HG02852 (cell line): ENCODE results near the gene CADPS.

ENCODE experiments used
- ATAC-seq: cut with Tn5 transposase; IDR thresholded peaks from one replicate; pipeline ENCODE4 v1.9.1; 2021; ENCODE audit warnings: mild to moderate bottlenecking, moderate library complexity; ENCODE audit not compliant: unreplicated experiment

The CADPS gene

DNA sequence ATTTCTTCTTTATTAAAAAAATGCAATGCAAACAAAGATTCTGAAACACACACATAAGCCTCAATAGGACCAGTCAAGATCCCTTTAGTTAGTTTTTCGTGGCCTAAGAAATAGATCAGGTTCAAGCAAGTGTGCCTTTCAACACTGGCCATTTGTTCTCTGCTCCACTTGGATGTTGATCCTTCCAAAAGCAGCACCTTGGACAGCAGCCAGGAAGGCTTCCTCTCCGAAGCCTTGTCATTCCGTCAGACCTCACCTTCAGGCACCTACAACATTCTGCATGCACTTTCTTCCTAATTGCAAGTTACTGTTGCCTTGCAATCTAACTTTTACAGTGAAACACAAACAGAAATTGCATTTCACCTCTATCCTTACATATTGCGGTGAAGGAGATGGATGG lies 346.0 kb downstream of the CADPS start:
- ATAC-seq = no peak

DNA sequence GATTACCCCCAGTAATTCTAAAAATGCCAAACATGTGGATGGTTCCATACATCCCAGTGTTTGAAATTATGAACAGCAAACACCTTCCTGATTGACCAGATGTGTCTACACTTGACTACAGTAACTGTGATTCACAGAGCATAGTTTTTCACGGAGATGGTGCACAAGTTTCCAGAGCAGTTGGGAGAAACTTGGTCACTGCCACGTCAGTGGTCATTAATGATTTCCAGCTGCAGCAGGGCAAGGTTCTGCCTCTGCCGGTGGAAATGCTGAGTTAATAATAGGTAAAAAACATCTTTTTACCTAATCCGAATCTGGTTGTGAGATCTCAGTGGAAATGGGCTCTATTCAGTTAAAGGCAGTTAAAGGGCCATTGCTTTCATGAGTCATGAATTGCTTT lies 347.7 kb downstream of the CADPS start:
- ATAC-seq = no peak

DNA sequence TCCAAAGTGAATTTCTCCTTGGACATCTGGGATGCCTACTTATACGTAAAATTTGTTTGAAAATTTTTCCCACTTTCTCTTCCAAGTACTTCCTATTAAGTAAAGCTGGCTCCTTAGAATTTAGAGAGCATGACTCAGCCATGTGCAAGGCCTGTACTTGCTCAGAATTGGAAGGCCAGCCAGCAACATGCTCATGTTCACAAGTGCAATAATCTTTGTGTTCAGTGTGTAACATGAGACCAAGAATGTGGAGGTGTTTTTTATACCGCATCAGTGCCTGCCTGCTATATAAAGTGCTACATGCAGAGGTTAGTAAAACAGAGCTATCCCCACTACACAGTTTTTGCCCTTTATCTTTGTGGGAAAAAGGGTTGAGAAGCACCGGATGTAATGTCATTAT lies 349.9 kb downstream of the CADPS start:
- ATAC-seq = no peak

DNA sequence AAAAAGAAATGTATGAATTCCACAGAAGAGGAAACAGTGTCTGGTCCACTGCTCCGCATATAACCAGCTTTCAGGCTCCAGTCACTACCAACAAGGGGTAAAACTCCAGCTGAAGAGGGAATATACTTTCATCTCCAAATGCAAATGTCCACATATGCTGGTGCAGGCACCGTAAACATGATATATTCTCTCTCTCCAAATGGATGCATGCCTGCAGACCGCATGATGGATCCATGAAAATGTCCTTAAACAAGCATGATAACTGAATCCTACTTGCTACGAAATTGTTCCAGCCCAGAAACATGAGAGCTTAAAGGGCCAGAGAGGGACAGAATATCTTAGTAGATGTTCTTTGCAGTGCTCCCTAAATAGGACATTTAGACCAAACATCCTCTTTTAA lies 351.5 kb downstream of the CADPS start:
- no peak for ATAC-seq

DNA sequence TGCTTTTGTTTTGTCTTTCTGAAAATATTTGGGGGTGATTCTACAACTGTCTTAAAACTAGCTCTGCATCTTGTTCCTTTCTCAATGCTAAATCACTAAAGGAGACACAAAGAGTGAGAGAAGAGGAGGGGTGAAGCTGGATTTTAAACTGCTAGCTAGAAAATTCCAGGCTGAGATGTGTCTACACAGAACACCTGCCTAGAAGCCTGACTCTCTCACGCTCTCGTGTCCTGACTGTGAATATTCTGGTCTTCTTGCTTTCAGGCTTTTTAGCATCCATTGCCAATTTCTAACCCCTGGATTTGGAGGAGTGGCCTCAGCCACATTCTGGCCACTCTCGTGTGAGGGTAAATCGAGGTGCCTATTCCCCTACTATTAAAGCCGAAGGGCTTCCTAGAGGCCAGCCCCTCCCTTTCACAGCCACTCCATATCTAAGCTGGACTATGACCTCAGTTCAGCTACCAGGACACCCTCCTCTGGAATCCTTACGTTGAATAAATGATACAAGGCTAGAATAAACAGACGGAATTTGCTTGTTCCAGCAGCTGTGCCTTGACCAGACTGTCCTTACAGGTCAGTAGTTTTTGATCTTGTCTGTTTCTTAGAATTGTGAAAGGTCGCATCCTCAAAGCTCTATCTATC lies 353.6 kb downstream of the CADPS start:
- ATAC-seq = no peak

DNA sequence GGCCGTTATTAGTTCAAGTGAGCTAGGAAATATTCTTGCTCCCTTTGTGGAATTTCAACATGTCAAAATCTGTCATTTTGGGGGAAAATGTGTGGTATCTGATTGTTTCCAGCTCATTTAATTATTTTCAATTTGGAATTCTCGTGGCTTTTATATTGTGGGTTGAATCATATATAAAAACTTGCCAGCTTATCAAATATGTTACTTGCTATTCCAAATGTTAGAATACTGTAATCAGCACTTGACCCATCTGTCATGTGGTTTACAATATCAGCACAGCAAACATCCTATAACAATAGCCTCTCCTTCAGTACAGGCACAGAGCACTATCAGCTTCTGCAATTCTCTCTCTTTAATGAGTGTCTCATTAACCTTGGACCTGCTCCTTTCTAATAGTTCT lies 371.7 kb downstream of the CADPS start:
- no peak for ATAC-seq

DNA sequence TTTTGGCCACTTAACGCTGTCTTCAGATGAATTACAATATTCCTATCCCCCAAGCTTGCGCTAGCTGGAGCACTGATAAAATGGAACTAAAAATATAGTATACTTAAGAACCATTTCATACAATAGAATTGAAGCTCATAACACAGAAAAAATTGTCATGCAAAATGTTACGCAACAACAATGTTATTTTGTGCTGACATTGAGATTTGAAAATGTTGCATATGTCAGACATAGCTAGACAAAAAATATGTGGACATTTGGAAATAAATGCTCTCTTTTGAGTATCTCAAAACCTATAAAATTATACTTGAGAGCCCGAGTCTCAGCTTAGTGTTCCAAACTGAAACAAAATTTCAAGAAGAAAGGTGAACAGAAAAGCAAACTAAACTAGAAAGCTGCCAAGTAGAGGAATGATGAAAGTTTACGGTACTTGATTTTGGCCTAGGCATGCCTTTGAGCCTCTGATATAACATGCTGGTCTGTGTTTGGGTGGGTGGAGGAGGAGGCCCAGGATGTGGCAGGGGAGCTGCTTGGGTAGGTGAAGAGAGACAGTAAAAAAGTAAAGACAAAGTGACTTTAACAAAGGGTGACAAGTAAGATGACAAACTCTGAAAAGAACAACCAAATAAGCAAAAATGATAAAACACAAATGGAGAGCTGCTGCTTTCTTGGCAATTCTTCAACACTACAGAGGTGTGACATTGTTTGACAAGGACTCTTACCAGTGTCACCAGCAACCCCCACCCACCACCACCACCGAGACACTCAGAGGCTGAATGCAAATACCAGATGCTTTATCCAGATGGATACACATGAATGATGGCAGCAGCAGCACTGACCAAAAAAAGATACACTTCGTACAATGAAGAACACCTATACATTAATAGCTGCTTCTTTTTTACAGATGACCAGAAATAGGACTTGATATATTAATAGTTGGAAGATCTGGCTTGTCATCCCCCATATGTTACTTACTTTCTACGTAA lies 372.6 kb downstream of the CADPS start:
- peak; percentile 76 for ATAC-seq

DNA sequence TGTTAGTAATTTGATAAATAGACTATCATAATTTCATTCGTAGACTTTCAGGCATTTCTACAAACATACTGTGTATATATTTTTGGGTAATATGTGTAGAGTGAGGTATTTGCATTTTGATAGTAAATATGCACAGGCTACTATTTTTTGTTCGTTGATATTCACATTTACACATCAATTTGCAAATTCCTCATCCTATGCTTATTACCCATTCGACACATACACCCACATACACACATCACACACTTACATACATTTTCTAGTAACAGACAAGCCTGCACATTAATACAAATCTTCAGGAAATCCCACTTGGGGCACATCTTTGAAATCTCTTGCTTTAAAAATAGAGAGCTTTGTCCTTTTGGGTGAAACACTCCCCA lies 373.9 kb downstream of the CADPS start:
- no peak for ATAC-seq

DNA sequence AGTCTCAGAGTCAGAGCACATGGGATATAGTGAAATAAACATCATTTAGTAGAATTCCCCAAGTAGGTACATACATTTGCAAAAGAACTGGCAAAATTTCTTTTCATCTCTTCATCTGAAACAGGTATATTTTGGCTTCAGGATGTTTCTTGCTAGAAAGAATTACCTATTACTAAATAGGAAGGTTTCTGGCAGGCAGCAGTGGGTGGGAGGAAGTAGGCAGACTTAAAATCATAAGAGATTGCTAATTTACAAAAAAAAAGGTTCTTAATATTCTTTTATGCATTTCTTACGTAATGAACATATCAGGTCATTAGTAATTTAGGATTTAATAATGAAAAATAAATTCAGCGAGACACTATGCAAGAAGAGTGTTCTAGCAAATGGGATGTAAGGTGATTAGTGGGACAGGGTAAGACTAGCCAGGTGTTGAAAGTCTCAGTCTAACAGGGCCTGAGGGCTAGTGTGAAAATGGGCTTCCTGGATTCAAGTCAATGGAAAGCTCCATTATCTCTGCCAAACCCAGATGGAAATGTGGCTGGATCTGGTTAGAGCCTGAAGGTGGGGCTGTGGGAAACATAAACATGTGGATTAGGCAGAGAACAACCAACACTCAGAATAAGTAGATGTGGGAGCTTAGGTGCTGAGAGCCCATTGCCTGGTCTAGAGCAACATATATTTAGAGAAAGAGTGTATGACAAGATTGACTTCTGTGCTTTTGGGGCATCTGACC lies 374.5 kb downstream of the CADPS start:
- no peak for ATAC-seq

DNA sequence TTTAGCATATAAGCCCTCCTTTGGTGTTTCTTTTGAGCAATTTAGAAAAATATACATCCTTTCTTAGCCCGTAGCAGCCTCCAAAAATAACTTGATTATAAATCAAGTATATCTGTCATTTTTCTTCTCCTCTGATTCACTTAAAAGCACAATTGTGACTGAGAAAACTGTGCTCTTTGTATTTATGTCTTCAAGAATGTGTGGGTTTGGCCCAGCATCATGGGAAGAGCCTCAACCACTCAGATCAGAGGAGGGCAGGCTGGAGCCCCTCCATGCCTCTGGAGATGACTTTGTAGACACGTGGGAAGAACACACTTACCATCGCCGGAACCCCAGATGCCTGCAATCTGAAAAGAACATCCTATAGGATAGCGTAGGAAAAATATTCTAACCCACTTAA lies 378.1 kb downstream of the CADPS start:
- no peak for ATAC-seq

DNA sequence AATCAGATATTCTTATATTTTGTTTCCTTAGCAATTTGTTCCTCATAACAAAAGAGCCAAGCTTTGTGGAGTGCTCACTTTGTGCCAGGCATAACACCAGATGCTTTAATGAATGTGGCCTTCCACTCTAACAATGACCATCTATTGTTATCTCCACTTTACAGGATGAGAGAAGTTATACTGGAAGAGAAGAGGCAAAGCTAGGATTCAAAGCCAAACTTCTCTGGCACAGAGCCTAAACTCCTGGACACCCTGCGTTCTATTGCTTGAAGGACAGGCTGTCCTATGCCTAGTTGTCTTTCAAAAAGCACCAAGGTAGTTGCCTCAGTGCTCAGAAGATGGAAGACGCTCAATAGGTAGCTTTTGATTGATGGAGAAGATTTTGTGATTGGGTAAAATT lies 378.7 kb downstream of the CADPS start:
- ATAC-seq = no peak

DNA sequence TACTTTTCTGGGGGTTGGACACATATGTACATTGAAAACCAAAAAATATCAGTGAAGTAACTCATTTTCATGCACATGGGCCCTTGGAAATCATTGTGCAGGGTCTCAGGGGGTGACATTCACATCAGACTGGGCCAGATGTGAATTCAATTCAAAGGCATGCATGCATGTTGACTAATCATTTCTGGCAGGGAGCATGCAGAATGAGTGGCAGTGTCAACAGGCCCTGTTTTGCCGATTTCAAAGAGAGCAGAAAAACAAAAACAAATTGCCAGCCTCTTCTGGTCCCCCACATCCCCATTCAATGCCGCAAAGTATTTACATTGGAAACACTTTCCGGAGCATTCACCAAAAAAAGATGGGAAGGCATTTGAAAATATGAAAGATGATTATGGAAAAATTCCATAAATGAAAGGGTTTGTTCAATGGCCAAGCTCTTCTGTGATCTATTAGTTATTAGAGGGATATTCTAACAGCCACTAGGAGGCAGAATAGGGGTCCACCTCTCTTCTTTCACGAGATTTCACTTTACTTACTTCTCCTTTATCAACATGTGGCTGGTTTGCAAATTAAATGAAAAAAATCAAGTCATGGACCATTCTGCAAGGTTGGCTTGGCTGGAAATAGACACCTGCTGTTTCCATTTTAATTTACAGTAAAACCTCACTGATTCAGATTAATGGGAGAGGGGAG lies 382.0 kb downstream of the CADPS start:
- ATAC-seq = no peak

DNA sequence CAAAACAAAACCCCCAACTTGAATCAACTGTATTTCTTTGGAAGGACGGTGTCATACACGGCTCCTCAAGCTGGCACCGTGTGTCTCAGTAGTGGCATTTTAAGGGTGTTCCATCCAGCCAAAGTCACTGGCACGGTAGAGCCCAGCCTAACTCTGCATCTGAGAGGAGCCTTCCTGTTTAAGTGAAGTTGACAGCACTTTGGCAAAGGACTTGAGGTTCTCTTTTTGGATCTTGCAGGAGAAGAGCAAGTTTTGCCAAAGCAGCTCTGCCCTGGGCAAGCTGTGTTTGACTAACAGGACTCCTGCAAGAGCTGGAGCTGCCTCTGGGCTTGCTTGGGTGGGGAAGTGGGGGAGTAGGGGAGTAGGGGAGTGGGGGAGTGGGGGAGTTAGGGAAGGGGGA lies 392.3 kb downstream of the CADPS start:
- ATAC-seq = no peak

DNA sequence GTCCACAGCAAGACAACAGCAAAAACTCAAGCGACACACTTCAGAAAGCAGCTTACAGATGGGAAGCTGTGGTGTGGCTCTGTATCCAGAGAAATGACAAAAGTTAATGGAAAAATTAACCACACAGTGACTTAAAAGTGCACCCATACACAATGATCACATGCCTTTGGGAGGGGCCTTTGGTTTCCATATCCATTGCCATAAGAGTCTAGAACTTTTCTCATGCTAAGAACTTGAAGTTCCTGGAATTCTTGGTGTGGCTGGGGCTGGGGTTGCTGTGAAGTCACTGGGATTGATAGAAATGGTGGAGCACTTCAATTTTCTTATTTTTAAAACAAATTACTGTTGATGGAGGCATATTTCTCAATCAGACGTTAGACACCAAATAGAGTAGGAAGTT lies 393.3 kb downstream of the CADPS start:
- ATAC-seq = no peak

DNA sequence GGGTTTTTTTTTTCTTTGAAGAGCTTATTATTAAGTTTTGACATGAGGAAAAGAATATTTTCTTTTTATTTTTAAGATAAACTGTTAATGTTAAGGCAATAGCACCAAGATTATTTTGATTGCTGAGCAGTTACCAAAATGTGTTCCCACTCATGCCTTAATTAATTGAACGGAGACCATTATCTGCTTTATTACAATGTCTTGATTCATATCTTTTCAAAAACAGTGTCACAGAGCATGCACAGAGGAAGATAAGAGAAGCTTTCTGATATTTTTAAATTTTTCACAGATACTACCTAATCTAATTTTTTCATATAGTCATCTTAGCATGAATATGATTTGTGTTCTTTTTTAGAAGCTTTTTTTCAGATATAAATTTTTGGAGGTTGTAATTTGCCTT lies 395.2 kb downstream of the CADPS start:
- ATAC-seq = no peak

DNA sequence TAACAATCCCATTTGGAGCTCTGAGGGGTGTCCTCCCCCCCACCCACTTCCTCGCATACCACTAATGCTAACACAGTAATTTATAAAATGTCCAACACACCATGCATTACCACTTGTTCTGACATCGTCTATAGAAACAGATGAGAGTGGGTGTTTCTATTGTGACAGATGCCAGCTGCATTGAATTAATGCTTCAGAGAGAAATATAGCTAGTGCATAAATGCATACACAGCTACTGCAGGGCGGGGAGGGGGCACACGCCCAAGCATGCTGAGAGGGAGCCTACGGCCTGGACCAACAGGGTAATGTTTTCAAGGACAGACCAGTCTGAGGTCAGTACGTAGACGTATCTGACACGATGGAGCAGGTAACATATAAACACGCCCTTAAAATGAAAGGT lies 395.9 kb downstream of the CADPS start:
- ATAC-seq = no peak

DNA sequence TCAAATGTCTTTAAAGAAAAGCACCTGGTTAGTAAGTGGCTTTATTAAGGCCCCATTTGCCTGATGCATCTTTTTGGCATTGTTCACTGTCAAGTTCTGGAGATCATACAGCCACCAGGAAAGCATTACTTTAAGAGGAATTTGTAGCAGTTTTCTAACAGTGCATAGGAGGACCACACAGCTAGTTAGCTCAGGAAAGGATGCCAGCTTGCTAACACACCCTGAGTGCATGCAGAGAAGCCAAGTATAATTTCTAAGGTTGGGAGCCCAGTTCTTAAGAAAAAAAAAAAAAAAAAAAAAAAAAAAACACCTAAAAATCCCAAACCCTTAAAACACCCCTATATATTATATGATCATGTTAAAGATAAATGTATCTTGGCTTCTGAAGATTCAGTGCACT lies 399.9 kb downstream of the CADPS start:
- no peak for ATAC-seq

DNA sequence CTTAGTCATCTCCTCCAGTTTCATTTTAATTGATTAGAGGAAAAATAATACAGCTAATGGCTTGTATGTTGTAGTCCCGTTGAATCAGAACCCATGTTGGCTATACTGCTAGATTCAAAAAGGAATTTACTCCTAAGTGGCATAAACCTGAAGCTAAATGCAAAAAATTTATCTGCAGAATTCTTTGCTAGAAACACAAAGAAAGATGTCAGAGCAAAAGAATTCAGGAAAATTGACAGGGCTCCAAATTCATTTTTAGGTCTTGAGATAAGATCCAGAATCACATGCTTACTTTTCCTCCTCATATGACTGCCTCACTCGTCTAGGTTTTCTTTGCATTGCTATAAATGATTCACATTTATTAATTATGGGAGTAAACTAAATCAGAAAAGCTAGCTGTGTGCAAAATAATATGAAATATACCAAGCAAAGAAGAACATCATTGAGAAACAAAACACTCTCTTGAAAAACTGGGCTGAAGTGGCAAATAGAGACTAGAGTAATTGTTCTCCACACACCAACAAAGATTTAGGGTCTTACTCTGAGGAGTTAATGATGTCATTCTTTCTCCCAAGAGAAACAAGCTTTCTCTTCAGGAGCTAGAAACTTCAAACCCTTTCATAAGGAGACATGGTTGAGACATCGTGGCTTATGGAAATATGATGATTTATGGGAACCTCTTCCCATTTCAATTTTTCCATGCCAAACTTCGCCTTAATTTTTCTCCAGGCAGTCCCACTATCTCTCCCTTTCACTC lies 407.1 kb downstream of the CADPS start:
- no peak for ATAC-seq

DNA sequence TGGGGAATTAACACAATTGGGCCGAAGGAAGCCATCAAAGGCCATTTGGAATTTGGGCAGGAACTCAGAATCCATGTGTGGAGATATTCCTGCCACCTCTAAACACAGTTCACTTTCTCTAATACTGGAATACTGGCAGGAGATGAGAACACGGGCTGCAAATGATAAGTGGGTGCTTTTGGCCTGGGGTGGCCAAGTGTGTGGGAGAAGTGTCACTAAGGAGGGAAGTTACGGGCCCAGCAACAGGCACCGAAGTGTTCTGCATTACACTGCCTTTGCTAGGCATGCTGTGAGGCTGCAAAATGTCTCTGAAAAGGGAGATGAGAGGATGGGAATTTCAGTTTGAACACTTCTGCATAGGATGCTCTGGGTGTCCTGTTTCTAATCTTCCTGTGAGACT lies 412.4 kb downstream of the CADPS start:
- no peak for ATAC-seq

DNA sequence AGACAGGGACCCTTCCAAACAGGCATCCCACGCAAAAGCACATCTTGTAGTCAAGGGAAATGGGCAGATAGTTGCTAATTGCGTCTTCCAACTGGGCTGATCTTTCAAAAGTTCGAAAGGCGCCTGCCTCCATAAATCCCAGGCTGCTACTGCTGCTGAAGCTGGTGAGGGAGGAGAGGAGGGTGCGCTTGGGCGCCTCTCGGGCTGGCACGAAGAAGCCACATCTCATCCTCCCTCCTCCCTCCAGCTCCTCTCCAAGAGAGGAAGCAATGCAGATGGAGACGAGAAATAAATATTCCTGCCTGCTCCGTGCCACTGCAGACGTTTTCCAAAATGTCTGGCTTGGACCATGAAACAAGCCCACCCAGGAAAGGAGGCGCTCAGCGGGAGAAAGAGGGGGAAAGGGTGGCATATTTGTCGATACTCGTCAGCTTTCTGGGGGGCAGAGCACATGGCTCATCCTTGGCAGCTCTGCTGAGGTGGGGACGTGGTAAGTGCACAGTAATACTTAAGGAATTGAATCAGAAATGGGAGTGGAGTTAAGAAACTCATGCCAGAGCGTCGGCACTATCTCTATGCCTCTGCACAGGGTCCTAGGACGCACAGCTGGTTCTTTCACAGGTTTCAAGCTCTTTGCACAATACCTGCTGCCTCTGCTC lies 413.0 kb downstream of the CADPS start:
- ATAC-seq = no peak
